H1 (cell line): ENCODE results near the gene USB1. TPM values are rescaled to one million over a fixed set of nuclear protein-coding genes. Genes with fewer than 3 reads are reported as not detected.

Experiments used
- CTCF ChIA-PET: fragments of 300-600 bp; sonication (Branson Sonifier 250); formaldehyde crosslinking; loops from one replicate; lab custom pipeline; 2021; ENCODE audit not compliant: partially characterized antibody; lab: Charles Lee
- POLR2A ChIA-PET: fragments of 300-600 bp; sonication (Branson Sonifier 250); formaldehyde crosslinking; loops from one replicate; lab custom pipeline; 2021; ENCODE audit warnings: inconsistent platforms; ENCODE audit not compliant: partially characterized antibody; lab: Charles Lee
- DNase-seq, 2 experiments: peaks; one replicate each; pipeline versions ENCODE4 v3.0.0 to v3.0.0-alpha.2; 2010 to 2022; ENCODE audit warnings: low spot score in 2 of 2, low read depth in 1 of 2, mixed read lengths in 1 of 2
- FAIRE-seq: peaks from 2 replicates; lab custom pipeline; 2011; peaks lifted over from hg19 to GRCh38; lab: Jason Lieb, UNC
- H2AFZ ChIP-seq: 2 replicates; pipeline ENCODE4 v1.8.1; 2012; ENCODE audit warnings: low read length, inconsistent platforms
- H2AK5ac ChIP-seq: 2 replicates; pipeline ENCODE4 v1.6.1; 2013; ENCODE audit warnings: low read depth, low read length
- H2BK120ac ChIP-seq: replicated peaks from 2 replicates; pipeline ENCODE3; 2013; ENCODE audit warnings: low read depth, low read length, inconsistent platforms
- H2BK12ac ChIP-seq: 2 replicates; pipeline ENCODE4 v1.6.1; 2013; ENCODE audit warnings: low read depth, low read length
- H2BK15ac ChIP-seq: 2 replicates; pipeline ENCODE4 v1.6.1; 2013; ENCODE audit warnings: low read length
- H2BK20ac ChIP-seq: 2 replicates; pipeline ENCODE4 v1.6.1; 2013; ENCODE audit warnings: low read length
- H2BK5ac ChIP-seq: 2 replicates; pipeline ENCODE4 v1.6.1; 2013; ENCODE audit warnings: low read depth, low read length
- H3K14ac ChIP-seq: 2 replicates; pipeline ENCODE4 v1.6.1; 2013; ENCODE audit warnings: inconsistent platforms; ENCODE audit not compliant: insufficient read length
- H3K18ac ChIP-seq: 2 replicates; pipeline ENCODE4 v1.6.1; 2013; ENCODE audit warnings: low read length; ENCODE audit errors: extremely low read depth
- H3K23ac ChIP-seq: 2 replicates; pipeline ENCODE4 v1.6.1; 2013; ENCODE audit warnings: inconsistent platforms; ENCODE audit not compliant: insufficient read length
- H3K23me2 ChIP-seq: 2 replicates; pipeline ENCODE4 v1.6.1; 2013; ENCODE audit warnings: low read depth, low read length
- H3K27ac ChIP-seq: 2 replicates; pipeline ENCODE4 v1.6.1; 2011; ENCODE audit warnings: low read depth, low read length, inconsistent platforms
- H3K27me3 ChIP-seq, 4 experiments: replicated peaks in 1 of 4; 1 replicate in 1 of 4; 2 replicates in 3 of 4; pipeline versions ENCODE4 v1.6.1 to v1.8.1; 2011 to 2013; ENCODE audit warnings: low read length in 3 of 4, mild to moderate bottlenecking in 3 of 4, inconsistent platforms in 2 of 4, mixed read lengths in 2 of 4, moderate library complexity in 1 of 4; ENCODE audit not compliant: control insufficient read depth in 3 of 4, insufficient read depth in 3 of 4; ENCODE audit errors: extremely low read depth in 1 of 4
- H3K36me3 ChIP-seq, 4 experiments: 2 replicates each; pipeline versions ENCODE4 v1.6.1 to v1.8.1; 2011 to 2013; ENCODE audit warnings: mild to moderate bottlenecking in 4 of 4, low read length in 3 of 4, moderate library complexity in 2 of 4, control low read depth in 1 of 4, inconsistent platforms in 1 of 4; ENCODE audit not compliant: insufficient read depth in 4 of 4, control insufficient read depth in 2 of 4
- H3K4ac ChIP-seq: replicated peaks from 2 replicates; pipeline ENCODE3; 2013; ENCODE audit warnings: low read length, low read depth, mixed read lengths, inconsistent platforms; ENCODE audit not compliant: insufficient read length
- H3K4me1 ChIP-seq, 4 experiments: replicated peaks in 1 of 4; 1 replicate in 1 of 4; 2 replicates in 3 of 4; pipeline versions ENCODE4 v1.6.1 to v1.8.1; 2011 to 2013; ENCODE audit warnings: low read length in 3 of 4, inconsistent platforms in 2 of 4, mixed read lengths in 1 of 4; ENCODE audit not compliant: insufficient read depth in 4 of 4, control insufficient read depth in 3 of 4
- H3K4me2 ChIP-seq, 2 experiments: 2 replicates each; pipeline versions ENCODE4 v1.6.1 to v1.8.1; 2011 to 2013; ENCODE audit warnings: low read depth in 2 of 2, low read length in 2 of 2, control low read depth in 1 of 2, inconsistent platforms in 1 of 2, mild to moderate bottlenecking in 1 of 2; ENCODE audit not compliant: insufficient read depth in 1 of 2
- H3K4me3 ChIP-seq, 4 experiments: fragments of 200-600, 300-600 bp in 1 of 4; sonication (generic), shearing (Covaris generic), sonication (Bioruptor Twin) in 1 of 4; 2 replicates each; pipeline versions ENCODE4 v1.5.1 to v1.8.1; 2011 to 2016; ENCODE audit warnings: low read length in 4 of 4, low read depth in 3 of 4, control low read depth in 2 of 4, inconsistent platforms in 2 of 4, mild to moderate bottlenecking in 2 of 4, mixed read lengths in 1 of 4, moderate library complexity in 1 of 4; ENCODE audit not compliant: insufficient read depth in 2 of 4; ENCODE audit errors: extremely low read depth in 1 of 4
- H3K56ac ChIP-seq: replicated peaks from 2 replicates; pipeline ENCODE3; 2013; ENCODE audit warnings: low read depth, mild to moderate bottlenecking, mixed read lengths, low read length, inconsistent platforms; ENCODE audit not compliant: insufficient read length
- H3K79me1 ChIP-seq: 2 replicates; pipeline ENCODE4 v1.6.1; 2013; ENCODE audit warnings: low read depth, low read length, control low read depth
- H3K79me2 ChIP-seq, 2 experiments: 2 replicates each; pipeline versions ENCODE4 v1.6.1 to v1.8.1; 2012 to 2013; ENCODE audit warnings: low read length in 2 of 2, mild to moderate bottlenecking in 2 of 2, inconsistent platforms in 1 of 2; ENCODE audit not compliant: insufficient read depth in 2 of 2, control insufficient read depth in 1 of 2
- H3K9ac ChIP-seq, 4 experiments: replicated peaks in 1 of 4; 1 replicate in 1 of 4; 2 replicates in 3 of 4; pipeline versions ENCODE4 v1.6.1 to v1.8.1; 2011 to 2013; ENCODE audit warnings: low read depth in 3 of 4, low read length in 3 of 4, control low read depth in 2 of 4, mild to moderate bottlenecking in 2 of 4, moderate library complexity in 2 of 4, inconsistent platforms in 1 of 4; ENCODE audit errors: extremely low read depth in 1 of 4
- H3K9me3 ChIP-seq, 2 experiments: 2 replicates each; pipeline versions ENCODE4 v1.6.1 to v1.8.1; 2012 to 2013; ENCODE audit warnings: mild to moderate bottlenecking in 2 of 2, moderate library complexity in 2 of 2, control low read depth in 1 of 2, inconsistent platforms in 1 of 2, low read depth in 1 of 2, low read length in 1 of 2, mixed read lengths in 1 of 2; ENCODE audit not compliant: insufficient read depth in 2 of 2
- H4K20me1 ChIP-seq, 2 experiments: replicated peaks in 1 of 2; 2 replicates each; pipeline versions ENCODE3 to v1.8.1; 2011 to 2013; ENCODE audit warnings: inconsistent platforms in 2 of 2, low read length in 2 of 2, mild to moderate bottlenecking in 1 of 2; ENCODE audit not compliant: insufficient read depth in 2 of 2, control insufficient read depth in 1 of 2
- H4K5ac ChIP-seq: 2 replicates; pipeline ENCODE4 v1.6.1; 2013; ENCODE audit warnings: low read length, low read depth, mixed read lengths, inconsistent platforms; ENCODE audit not compliant: insufficient read length
- H4K8ac ChIP-seq: 2 replicates; pipeline ENCODE4 v1.8.0; 2013; ENCODE audit warnings: mild to moderate bottlenecking, moderate library complexity, low read length, inconsistent platforms; ENCODE audit not compliant: insufficient read depth; ENCODE audit errors: extremely low read depth
- H4K91ac ChIP-seq: replicated peaks from 2 replicates; pipeline ENCODE3; 2013; ENCODE audit warnings: low read length, mixed read lengths, inconsistent platforms; ENCODE audit not compliant: insufficient read length
- ATF3 ChIP-seq: IDR thresholded peaks from 2 replicates; pipeline ENCODE4 v1.6.1; 2011; ENCODE audit warnings: low read depth, mild to moderate bottlenecking, low read length; ENCODE audit not compliant: insufficient read depth
- CEBPB ChIP-seq: IDR thresholded peaks from 2 replicates; pipeline ENCODE4 v1.6.1; 2012; ENCODE audit warnings: low read depth, low read length
- EGR1 ChIP-seq: IDR thresholded peaks from 2 replicates; pipeline ENCODE4 v1.6.1; 2011; ENCODE audit warnings: low read depth, low read length, borderline replicate concordance
- RAD21 ChIP-seq, 2 experiments: IDR thresholded peaks in 1 of 2; conservative IDR thresholded peaks in 1 of 2; 2 replicates each; pipeline ENCODE4 v1.6.1; 2011; ENCODE audit warnings: low read depth in 2 of 2, low read length in 2 of 2, improper control_type of control experiment in 1 of 2, inconsistent platforms in 1 of 2, mild to moderate bottlenecking in 1 of 2, moderate library complexity in 1 of 2
- RXRA ChIP-seq: IDR thresholded peaks from 2 replicates; pipeline ENCODE4 v1.6.1; 2011; ENCODE audit warnings: low read depth, mild to moderate bottlenecking, low read length, moderate library complexity; ENCODE audit not compliant: insufficient read depth
- SIN3A ChIP-seq, 2 experiments: IDR thresholded peaks in 1 of 2; conservative IDR thresholded peaks in 1 of 2; 2 replicates each; pipeline ENCODE4 v1.6.1; 2011 to 2012; ENCODE audit warnings: low read length in 2 of 2, improper control_type of control experiment in 1 of 2, low read depth in 1 of 2, mild to moderate bottlenecking in 1 of 2
- TBP ChIP-seq: IDR thresholded peaks from 2 replicates; pipeline ENCODE4 v1.6.1; 2011; ENCODE audit warnings: low read depth, low read length, improper control_type of control experiment
- WGBS, 2 experiments: shearing (Covaris generic) in 1 of 2; methylation state at CpG; one replicate each; pipeline versions ENCODE4 v1.1.6 to v1.1.7; 2013 to 2015; ENCODE audit warnings: low lambda C conversion rate in 2 of 2, mixed read lengths in 2 of 2, inconsistent platforms in 1 of 2, low coverage in 1 of 2, missing lambda C conversion rate in 1 of 2; ENCODE audit not compliant: insufficient replicate concordance in 2 of 2, insufficient coverage in 1 of 2, insufficient read length in 1 of 2; ENCODE audit errors: extremely low coverage in 1 of 2, missing lambda C conversion rate in 1 of 2; 5-methylcytosine and 5-hydroxymethylcytosine counted together
- polyA plus RNA-seq, 7 experiments: library from polyadenylated mRNA; depleted of rRNA in 3 of 7; stranded (reverse) in 5 of 7; unstranded in 2 of 7; fragments of >200 nt in 5 of 7; fragments of 200-250 nt in 2 of 7; gene quantifications; 1 replicate in 5 of 7; 2 replicates in 1 of 7; 4 replicates in 1 of 7; pipeline versions ENCODE4 v1.2.1 to v1.2.3, GENCODE V29; 2011 to 2013; ENCODE audit warnings: missing spikeins in 2 of 7, mixed read lengths in 2 of 7
- total RNA-seq: library from RNA; stranded (reverse); fragmentation: NEBNext Ultra II Directional; extraction: Animal tissue kit (Norgen Biotek cat#: 25700); gene quantifications from 2 replicates; pipeline ENCODE4 v1.2.1, GENCODE V29; 2021

Gene USB1
- total and polyA plus RNA-seq, 2 of the 8 experiments (the other 6 are each of a cell fraction or from before 2014, with no cell fraction given): 65.4 to 75.9 TPM

DNA sequence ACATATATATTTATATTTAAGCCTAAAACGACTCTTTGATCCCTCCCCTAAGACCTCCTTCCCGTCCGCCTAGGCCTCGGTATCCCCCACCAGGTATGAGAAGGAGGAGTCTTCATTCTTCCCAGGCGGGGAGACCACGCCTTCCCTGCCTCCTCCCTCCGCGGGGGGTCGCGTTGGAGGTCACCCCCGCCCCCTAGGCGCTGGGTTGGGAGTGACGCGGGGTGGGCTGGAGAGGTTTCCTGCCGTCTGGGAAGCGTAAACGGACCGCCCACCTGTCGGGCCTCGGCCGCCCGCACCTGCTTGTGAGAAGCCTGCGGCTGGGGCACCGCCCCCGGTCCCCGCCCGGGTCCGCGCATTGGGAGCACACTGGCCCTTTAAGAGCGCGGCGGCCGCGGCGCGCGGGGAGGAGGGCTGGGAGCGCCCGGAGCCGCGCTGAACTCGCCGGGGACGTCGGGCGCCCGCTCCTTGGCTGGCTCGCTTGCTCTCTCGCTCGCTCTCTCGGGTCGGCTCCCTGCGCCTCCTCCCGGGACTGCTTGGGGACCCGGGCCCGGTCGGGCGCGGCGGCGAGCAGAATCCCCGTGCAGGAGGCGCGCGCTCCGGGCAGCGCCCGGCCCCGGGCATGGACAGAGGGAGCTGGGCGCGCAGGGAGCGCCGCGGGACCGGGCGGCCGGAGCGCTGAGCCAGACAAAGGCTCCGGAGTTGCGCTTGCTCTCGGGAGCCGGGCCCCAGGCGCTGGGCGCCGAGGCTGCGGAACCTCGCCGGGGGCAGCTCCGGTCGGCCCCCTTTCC lies 24.3 kb downstream of the USB1 start, which contains the start of gene MMP15:
Gene MMP15 (plus strand): TSS at position 404 of the 788 bp plus-strand sequence. CDS start 597 bp downstream, outside the sequence.
- POLR2A ChIA-PET: interaction anchor here (0.9 to 4.2 kb wide), 9 partner anchors 9 to 290 kb away, joined by 3 to 20 read pairs (median 5); partner anchors contain the start of genes CFAP20 and KATNB1
- peak within 1 kb of the TSS; percentile 45 to 82 (median 60) for H3K9ac ChIP-seq
- H4K91ac ChIP-seq: no peak within 1 kb of the TSS
- H3K79me2 ChIP-seq: peaks cover 0 to 33% of the 10 kb centered on the region in 2 experiments; a peak in 2 of 4 replicates
- H3K79me1 ChIP-seq: peaks cover 15% of the 10 kb centered on the region
- no peak within 1 kb of the TSS for H2BK20ac ChIP-seq
- peaks cover 0 to 12% of the 10 kb centered on the region in 2 experiments for H4K20me1 ChIP-seq
- peaks cover 0 to 31% (median 20%) of the 10 kb centered on the region in 4 experiments; a peak in 6 of 7 replicates for H3K4me1 ChIP-seq
- H3K36me3 ChIP-seq: no peaks in the 10 kb centered on the region
- DNase-seq (peak; percentile 97 to 98), FAIRE-seq (no peak)
- no peak within 1 kb of the TSS for H2BK15ac ChIP-seq
- H3K9me3 ChIP-seq: no peaks in the 10 kb centered on the region
- H3K4me2 ChIP-seq: peak within 1 kb of the TSS; percentile 83 to 99
- H3K18ac ChIP-seq: peak within 1 kb of the TSS; percentile 80
- no peak within 1 kb of the TSS for H3K14ac ChIP-seq
- no peaks in the 10 kb centered on the region; a peak in 3 of 7 replicates for H3K27me3 ChIP-seq
- no peak within 1 kb of the TSS for H3K23ac ChIP-seq
- no peak within 1 kb of the TSS for H3K56ac ChIP-seq
- H4K5ac ChIP-seq: peak within 1 kb of the TSS; percentile 59
- no peak within 1 kb of the TSS for H3K4ac ChIP-seq
- H3K23me2 ChIP-seq: peaks cover 25% of the 10 kb centered on the region; the same call in 1 of the 2 replicates
- H3K27ac ChIP-seq: no peak within 1 kb of the TSS
- H2AK5ac ChIP-seq: peak within 1 kb of the TSS; percentile 40; the same call in 1 of the 2 replicates
- H3K4me3 ChIP-seq: peak within 1 kb of the TSS; percentile 73 to 90 (median 82)
- H2BK12ac ChIP-seq: peak within 1 kb of the TSS; percentile 86
- WGBS, 2 experiments: 1% methylated on average over 47 of the region's 90 CpGs; no CpG with 5 or more reads in 1 of the 2 experiments
- CTCF ChIA-PET: interaction anchor here (0.8 to 19.9 kb wide), 9 partner anchors 9 to 125 kb away, joined by 3 to 362 read pairs (median 11); partner anchors contain the start of gene CFAP20
- peak within 1 kb of the TSS; percentile 74; the same call in 1 of the 2 replicates for H2AFZ ChIP-seq
- H2BK120ac ChIP-seq: peak within 1 kb of the TSS; percentile 70
- H2BK5ac ChIP-seq: peak within 1 kb of the TSS; percentile 87; the same call in 1 of the 2 replicates
- peak within 1 kb of the TSS; percentile 92 for H4K8ac ChIP-seq
- TF ChIP-seq RAD21 (IDR thresholded peaks at IDR 0.05 in 1 of 2, conservative IDR thresholded peaks at IDR 0.05 in 1 of 2; ENCODE audit: low read depth in 2 of 2, low read length in 2 of 2) (peak in 1 of 2 experiments; percentile 5; a peak in 1 of 4 replicates), RXRA (no peak), EGR1 (peak; percentile 67; the same call in 1 of the 2 replicates), CEBPB (no peak), SIN3A (conservative IDR thresholded peaks at IDR 0.05 in 1 of 2, IDR thresholded peaks at IDR 0.05 in 1 of 2; ENCODE audit: low read depth in 1 of 2, low read length in 2 of 2) (peak; percentile 83 to 85; a peak in 3 of 4 replicates), ATF3 (no peak), TBP (peak; percentile 53; the same call in 1 of the 2 replicates)
